ENCODE measurements around the gene ABHD16A. TPM values are rescaled to one million over a fixed set of nuclear protein-coding genes. Genes with fewer than 3 reads are reported as not detected.

The ABHD16A gene
- total and polyA plus RNA-seq, 4 experiments from 2014 or later = 35.9 to 69.2 (median 56.4) TPM

GRCh38 chr6:31736768-31737314, 33.7 kb upstream of the ABHD16A start:
- Mint-ChIP-seq H3K4me1 (peaks cover 45 to 83% (median 67%) of the 10 kb centered on the region in 4 donors), H3K36me3 (peaks cover 18 to 52% of the 10 kb centered on the region in 2 donors), H3K27me3 (no peaks in the 10 kb centered on the region), H3K9me3 (no peaks in the 10 kb centered on the region), H3K4me3 (peak overlapping the region; percentile 89 to 99 (median 98)), H3K27ac (peak overlapping the region; percentile 94 to 97 (median 95))
- no peak for DNase-seq
- peaks cover 21% of the 10 kb centered on the region for H3K36me3 ChIP-seq (ENCODE audit: insufficient read depth, low read length)
- intact Hi-C loops (cut with micrococcal nuclease) = loop anchor here (1.0 to 5.0 kb wide), 2 partner anchors 55 to 58 kb away; partner anchors contain the start of genes LY6G5C and VARS1
- no peaks in the 10 kb centered on the region for H3K27me3 ChIP-seq (ENCODE audit: insufficient read depth, low read length)
- peak overlapping the region; percentile 95 to 99 for H3K4me3 ChIP-seq (ENCODE audit: low read length in 2 of 2)
- H3K4me1 ChIP-seq (ENCODE audit: insufficient read depth, low read length) = peaks cover 62% of the 10 kb centered on the region
- peak overlapping the region; percentile 82 for H3K27ac ChIP-seq (ENCODE audit: low read depth, low read length)
- ChIA-PET POLR2A (ENCODE audit: partially characterized antibody) (interaction anchor here (0.5 to 8.9 kb wide), 21 partner anchors 9 to 1214 kb away, joined by 3 to 81 read pairs (median 6); partner anchors contain the start of genes ABHD16A, BAG6, C6orf47 and DDAH2), CTCF (ENCODE audit: partially characterized antibody) (interaction anchor here (1.2 to 17.2 kb wide), 7 partner anchors 36 to 96 kb away, joined by 4 to 173 read pairs (median 7); partner anchors contain the start of genes LSM2, LY6G5C and VWA7)
- H3K9me3 ChIP-seq (ENCODE audit: control insufficient read depth in 1 of 2, low read length in 2 of 2) = no peaks in the 10 kb centered on the region

DNA sequence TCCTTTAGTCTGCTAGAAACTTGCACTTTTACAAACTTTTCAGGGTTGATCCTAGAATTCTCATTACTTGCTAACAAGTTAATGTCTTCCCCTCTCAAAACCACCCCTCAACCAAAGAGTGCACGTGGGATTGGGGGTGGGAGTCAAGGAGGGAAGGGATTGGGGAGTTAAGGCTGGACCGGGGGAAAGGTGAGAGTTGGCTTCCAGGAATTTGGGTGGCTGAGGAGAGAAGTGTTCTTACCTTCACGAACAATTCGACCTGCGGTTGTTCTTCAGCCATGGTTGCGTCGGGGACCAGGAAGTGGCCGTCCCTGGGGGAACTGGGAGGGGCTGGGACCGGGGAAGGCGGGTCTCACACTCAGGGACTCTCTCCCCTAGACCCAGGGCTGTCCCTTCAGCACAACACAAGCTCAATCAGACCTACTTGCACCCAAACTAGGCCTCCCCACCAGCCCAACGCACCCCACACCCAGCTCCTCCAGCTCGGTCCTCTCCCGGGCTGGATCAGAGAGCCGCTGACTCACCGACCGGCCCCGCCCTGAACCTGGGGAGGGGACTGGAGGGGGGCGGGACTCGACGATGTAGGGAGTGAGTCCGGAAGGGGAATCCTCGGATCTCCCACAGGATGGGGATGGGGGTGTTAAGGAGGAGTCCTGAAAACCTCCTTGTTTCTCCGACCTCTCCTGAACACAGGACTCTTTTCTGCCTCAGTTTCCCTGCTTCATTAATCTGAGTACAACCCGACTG, 33.1 kb upstream of the ABHD16A start, which contains the start of gene CLIC1:
CLIC1 (minus strand) TSS at position 510 of the 747 bp plus-strand sequence; CDS start at position 280, 230 bp downstream.
- Mint-ChIP-seq H3K36me3 (peaks cover 21 to 56% of the 10 kb centered on the region in 2 donors), H3K4me3 (peak within 1 kb of the TSS; percentile 89 to 99 (median 98)), H3K9me3 (no peaks in the 10 kb centered on the region), H3K27me3 (no peaks in the 10 kb centered on the region), H3K27ac (peak within 1 kb of the TSS; percentile 94 to 97 (median 95)), H3K4me1 (peaks cover 45 to 83% (median 66%) of the 10 kb centered on the region in 4 donors)
- H3K36me3 ChIP-seq (ENCODE audit: insufficient read depth, low read length) = peaks cover 27% of the 10 kb centered on the region
- peak; percentile 50 to 82 (median 52) for DNase-seq
- ChIA-PET POLR2A (ENCODE audit: partially characterized antibody) (interaction anchor here (0.5 to 8.9 kb wide), 19 partner anchors 9 to 1213 kb away, joined by 3 to 81 read pairs (median 6); partner anchors contain the start of genes ABHD16A, BAG6, C6orf47 and DDAH2), CTCF (ENCODE audit: partially characterized antibody) (interaction anchor here (0.8 to 17.2 kb wide), 8 partner anchors 37 to 127 kb away, joined by 3 to 173 read pairs (median 7); partner anchors contain the start of genes LSM2, LY6G5C, NEU1 and VARS1)
- H3K9me3 ChIP-seq (ENCODE audit: control insufficient read depth in 1 of 2, low read length in 2 of 2) = no peaks in the 10 kb centered on the region
- peaks cover 64% of the 10 kb centered on the region for H3K4me1 ChIP-seq (ENCODE audit: insufficient read depth, low read length)
- H3K27ac ChIP-seq (ENCODE audit: low read depth, low read length) = peak within 1 kb of the TSS; percentile 82
- no peaks in the 10 kb centered on the region for H3K27me3 ChIP-seq (ENCODE audit: insufficient read depth, low read length)
- peak within 1 kb of the TSS; percentile 95 to 99 for H3K4me3 ChIP-seq (ENCODE audit: low read length in 2 of 2)
- intact Hi-C loops (cut with micrococcal nuclease) = loop anchor here (1.0 to 5.0 kb wide), 2 partner anchors 54 to 59 kb away; partner anchors contain the start of genes LY6G5C and VARS1

GRCh38 chr6:31734821-31735406, 31.8 kb upstream of the ABHD16A start:
- peak overlapping the region; percentile 95 to 99 for H3K4me3 ChIP-seq (ENCODE audit: low read length in 2 of 2)

GRCh38 chr6:31734247-31734820, 31.2 kb upstream of the ABHD16A start:
- H3K36me3 Mint-ChIP-seq = peaks cover 30 to 65% of the 10 kb centered on the region in 2 donors
- no peaks in the 10 kb centered on the region for H3K27me3 ChIP-seq (ENCODE audit: insufficient read depth, low read length)
- H3K9me3 Mint-ChIP-seq = no peaks in the 10 kb centered on the region
- H3K27ac ChIP-seq (ENCODE audit: low read depth, low read length) = peak overlapping the region; percentile 82
- peaks cover 34% of the 10 kb centered on the region for H3K36me3 ChIP-seq (ENCODE audit: insufficient read depth, low read length)
- H3K27ac Mint-ChIP-seq = peak overlapping the region; percentile 94 to 97 (median 95)
- H3K27me3 Mint-ChIP-seq = no peaks in the 10 kb centered on the region
- peaks cover 44 to 76% (median 63%) of the 10 kb centered on the region in 4 donors for H3K4me1 Mint-ChIP-seq
- CTCF ChIA-PET (ENCODE audit: partially characterized antibody) = interaction anchor here (1.2 to 17.2 kb wide), 4 partner anchors 39 to 188 kb away, joined by 3 to 173 read pairs (median 17); partner anchors contain the start of genes ATP6V1G2 and VWA7
- H3K4me3 ChIP-seq (ENCODE audit: low read length in 2 of 2) = peak overlapping the region; percentile 95 to 99
- no peak for DNase-seq
- H3K4me1 ChIP-seq (ENCODE audit: insufficient read depth, low read length) = peaks cover 61% of the 10 kb centered on the region
- H3K9me3 ChIP-seq (ENCODE audit: control insufficient read depth in 1 of 2, low read length in 2 of 2) = no peaks in the 10 kb centered on the region
- H3K4me3 Mint-ChIP-seq = peak overlapping the region; percentile 89 to 99 (median 98)
- POLR2A ChIA-PET (ENCODE audit: partially characterized antibody) = interaction anchor here (0.7 to 8.9 kb wide), 11 partner anchors 7 to 193 kb away, joined by 3 to 81 read pairs (median 50); partner anchors contain the start of genes ABHD16A, BAG6, DDAH2 and DDX39B
- intact Hi-C loops (cut with micrococcal nuclease) = no loop called here

More at GRCh38 chr6:31734821-31735406, 31.8 kb upstream of the ABHD16A start:
- Histone ChIP-seq H3K36me3 (ENCODE audit: insufficient read depth, low read length) (peaks cover 34% of the 10 kb centered on the region), H3K9me3 (ENCODE audit: control insufficient read depth in 1 of 2, low read length in 2 of 2) (no peaks in the 10 kb centered on the region), H3K4me1 (ENCODE audit: insufficient read depth, low read length) (peaks cover 65% of the 10 kb centered on the region), H3K27ac (ENCODE audit: low read depth, low read length) (peak overlapping the region; percentile 82), H3K27me3 (ENCODE audit: insufficient read depth, low read length) (no peaks in the 10 kb centered on the region)
- H3K9me3 Mint-ChIP-seq = no peaks in the 10 kb centered on the region
- H3K36me3 Mint-ChIP-seq = peaks cover 30 to 67% of the 10 kb centered on the region in 2 donors
- H3K27ac Mint-ChIP-seq = peak overlapping the region; percentile 94 to 97 (median 95)
- ChIA-PET CTCF (ENCODE audit: partially characterized antibody) (interaction anchor here (1.4 to 17.2 kb wide), 4 partner anchors 38 to 96 kb away, joined by 5 to 173 read pairs (median 16); partner anchors contain the start of genes VARS1 and VWA7), POLR2A (ENCODE audit: partially characterized antibody) (interaction anchor here (0.7 to 8.9 kb wide), 12 partner anchors 7 to 193 kb away, joined by 3 to 81 read pairs (median 46); partner anchors contain the start of genes ABHD16A, BAG6, DDAH2 and DDX39B)
- intact Hi-C loops (cut with micrococcal nuclease) = loop anchor here (5.0 kb wide), 1 partner anchor 53 kb away; the partner anchor contains the start of gene LY6G5C
- no peaks in the 10 kb centered on the region for H3K27me3 Mint-ChIP-seq
- H3K4me1 Mint-ChIP-seq = peaks cover 45 to 78% (median 65%) of the 10 kb centered on the region in 4 donors
- peak; percentile 22 to 85 (median 33) for DNase-seq
- peak overlapping the region; percentile 89 to 99 (median 98) for H3K4me3 Mint-ChIP-seq

DNA sequence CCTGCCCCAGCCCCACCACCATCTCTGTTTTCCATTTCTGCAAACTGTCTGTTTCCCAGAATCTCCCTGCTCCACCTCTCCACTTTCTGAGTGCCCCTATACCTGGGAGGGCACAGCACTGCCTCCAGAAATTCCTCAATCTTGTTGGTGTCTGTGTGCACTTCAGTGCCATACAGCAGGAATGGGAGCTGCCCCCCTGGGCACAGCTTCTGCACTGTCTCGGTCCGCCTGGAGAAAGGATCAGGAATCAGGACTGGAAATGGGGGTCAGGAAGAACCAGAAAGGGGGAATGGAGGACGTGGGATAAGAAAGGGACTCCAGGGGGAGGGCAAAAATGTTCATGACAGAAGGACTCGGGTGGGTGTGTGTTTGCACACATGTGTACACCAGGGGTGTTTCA, 30.6 kb upstream of the ABHD16A start:
- Histone ChIP-seq H3K27me3 (ENCODE audit: insufficient read depth, low read length) (no peaks in the 10 kb centered on the region), H3K4me3 (ENCODE audit: low read length in 2 of 2) (peak overlapping the region in 1 of 2 donors; percentile 95), H3K9me3 (ENCODE audit: control insufficient read depth in 1 of 2, low read length in 2 of 2) (no peaks in the 10 kb centered on the region), H3K36me3 (ENCODE audit: insufficient read depth, low read length) (peaks cover 34% of the 10 kb centered on the region), H3K4me1 (ENCODE audit: insufficient read depth, low read length) (peaks cover 61% of the 10 kb centered on the region), H3K27ac (ENCODE audit: low read depth, low read length) (peak overlapping the region; percentile 82)
- peaks cover 30 to 67% of the 10 kb centered on the region in 2 donors for H3K36me3 Mint-ChIP-seq
- no peaks in the 10 kb centered on the region for H3K27me3 Mint-ChIP-seq
- no peak for DNase-seq
- ChIA-PET CTCF (ENCODE audit: partially characterized antibody) (interaction anchor here (1.2 to 17.2 kb wide), 7 partner anchors 39 to 188 kb away, joined by 3 to 173 read pairs (median 4); partner anchors contain the start of genes ATP6V1G2, HSPA1B, VARS1 and VWA7), POLR2A (ENCODE audit: partially characterized antibody) (interaction anchor here (0.9 to 8.9 kb wide), 5 partner anchors 80 to 102 kb away, joined by 3 to 81 read pairs (median 50); partner anchors contain the start of genes BAG6, HSPA1A, HSPA1B and HSPA1L)
- no peaks in the 10 kb centered on the region for H3K9me3 Mint-ChIP-seq
- intact Hi-C loops (cut with micrococcal nuclease) = no loop called here
- peak overlapping the region in 7 of 8 donors; percentile 89 to 99 (median 98) for H3K4me3 Mint-ChIP-seq
- peak overlapping the region; percentile 94 to 97 (median 95) for H3K27ac Mint-ChIP-seq
- peaks cover 42 to 75% (median 62%) of the 10 kb centered on the region in 4 donors for H3K4me1 Mint-ChIP-seq

DNA sequence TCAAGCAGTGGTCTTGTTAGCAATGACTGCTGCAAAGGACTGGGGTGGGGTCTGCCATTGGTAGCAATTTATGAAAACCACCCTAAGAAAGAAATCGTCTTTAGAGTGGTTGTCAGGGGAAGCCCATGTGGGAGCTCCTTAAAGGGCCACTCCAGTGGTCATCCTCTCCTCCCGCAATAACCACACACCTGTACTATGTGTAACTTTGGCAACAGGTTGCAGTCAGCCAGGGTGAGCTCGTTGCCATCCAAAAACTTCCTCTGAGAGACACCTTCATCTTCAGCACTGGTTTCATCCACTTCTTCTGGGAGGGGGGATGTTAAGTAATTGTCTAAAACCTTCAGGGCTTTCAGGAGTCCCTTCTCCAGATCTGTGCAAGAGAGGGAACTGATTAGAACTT, 28.9 kb upstream of the ABHD16A start:
- H3K36me3 Mint-ChIP-seq = peaks cover 30 to 65% of the 10 kb centered on the region in 2 donors
- POLR2A ChIA-PET (ENCODE audit: partially characterized antibody) = interaction anchor here (1.5 to 8.2 kb wide), 6 partner anchors 38 to 103 kb away, joined by 3 to 76 read pairs (median 8); partner anchors contain the start of genes HSPA1B and LSM2
- intact Hi-C loops (cut with micrococcal nuclease) = no loop called here
- peak overlapping the region in 1 of 8 donors; percentile 35 for H3K4me3 Mint-ChIP-seq
- no peaks in the 10 kb centered on the region for H3K27me3 Mint-ChIP-seq
- Histone ChIP-seq H3K27ac (ENCODE audit: low read depth, low read length) (no peak overlapping the region), H3K4me1 (ENCODE audit: insufficient read depth, low read length) (peaks cover 60% of the 10 kb centered on the region), H3K27me3 (ENCODE audit: insufficient read depth, low read length) (no peaks in the 10 kb centered on the region), H3K9me3 (ENCODE audit: control insufficient read depth in 1 of 2, low read length in 2 of 2) (no peaks in the 10 kb centered on the region), H3K4me3 (ENCODE audit: low read length in 2 of 2) (no peak overlapping the region), H3K36me3 (ENCODE audit: insufficient read depth, low read length) (peaks cover 34% of the 10 kb centered on the region)
- peaks cover 30 to 75% (median 54%) of the 10 kb centered on the region in 4 donors for H3K4me1 Mint-ChIP-seq
- H3K9me3 Mint-ChIP-seq = no peaks in the 10 kb centered on the region
- H3K27ac Mint-ChIP-seq = peak overlapping the region in 4 of 7 donors; percentile 28 to 95 (median 76)
- CTCF ChIA-PET (ENCODE audit: partially characterized antibody) = interaction anchor here (1.1 to 17.2 kb wide), 7 partner anchors 15 to 133 kb away, joined by 3 to 173 read pairs (median 5); partner anchors contain the start of genes HSPA1A, HSPA1L, LSM2 and NEU1
- no peak for DNase-seq
